H1 (cell line): Measurements from ENCODE around the gene TERC. TPM values are rescaled to one million over a fixed set of nuclear protein-coding genes. Genes with fewer than 3 reads are reported as not detected.

Source experiments
- ASH2L ChIP-seq: fragments of 200-600, 300-600 bp; sonication (generic); IDR thresholded peaks from one replicate; pipeline ENCODE4 v1.7.1; 2017; ENCODE audit warnings: low read length
- BACH1 ChIP-seq: IDR thresholded peaks from 2 replicates; pipeline ENCODE4 v1.6.1; 2012; ENCODE audit warnings: low read length, improper control_type of control experiment
- BRCA1 ChIP-seq: IDR thresholded peaks from 2 replicates; pipeline ENCODE4 v1.6.1; 2012; ENCODE audit warnings: low read depth, low read length, improper control_type of control experiment
- CTBP2 ChIP-seq: IDR thresholded peaks from 2 replicates; pipeline ENCODE4 v1.7.0; 2011; ENCODE audit warnings: borderline replicate concordance, mild to moderate bottlenecking, moderate library complexity, mixed read lengths, low read length; ENCODE audit not compliant: insufficient read depth, insufficient read length
- EGR1 ChIP-seq: IDR thresholded peaks from 2 replicates; pipeline ENCODE4 v1.6.1; 2011; ENCODE audit warnings: low read depth, low read length, borderline replicate concordance
- EP300 ChIP-seq, 2 experiments: IDR thresholded peaks; 1 replicate in 1 of 2; 2 replicates in 1 of 2; pipeline ENCODE4 v1.6.1; 2011 to 2012; ENCODE audit warnings: low read depth in 2 of 2, low read length in 2 of 2, mild to moderate bottlenecking in 2 of 2, borderline replicate concordance in 1 of 2, inconsistent platforms in 1 of 2, moderate library complexity in 1 of 2
- GABPA ChIP-seq: IDR thresholded peaks from 2 replicates; pipeline ENCODE4 v1.6.1; 2011; ENCODE audit warnings: mild to moderate bottlenecking, low read length, moderate library complexity, borderline replicate concordance; ENCODE audit not compliant: insufficient read depth
- HDAC2 ChIP-seq, 2 experiments: fragments of 300-600 bp in 1 of 2; sonication (generic) in 1 of 2; IDR thresholded peaks; 2 replicates each; pipeline ENCODE4 v1.6.1; 2011 to 2012; ENCODE audit warnings: low read depth in 2 of 2, low read length in 2 of 2, mild to moderate bottlenecking in 2 of 2, moderate library complexity in 2 of 2, borderline replicate concordance in 1 of 2, inconsistent platforms in 1 of 2
- HDAC6 ChIP-seq: IDR thresholded peaks from one replicate; pipeline ENCODE4 v1.7.1; 2012; ENCODE audit warnings: low read depth, mild to moderate bottlenecking, inconsistent platforms, low read length, moderate library complexity
- JUND ChIP-seq: IDR thresholded peaks from 2 replicates; pipeline ENCODE4 v1.6.1; 2011; ENCODE audit warnings: mild to moderate bottlenecking, improper control_type of control experiment, low read length
- POLR2AphosphoS5 ChIP-seq: IDR thresholded peaks from 2 replicates; pipeline ENCODE4 v1.6.1; 2011; ENCODE audit warnings: low read depth, low read length
- RBBP5 ChIP-seq: IDR thresholded peaks from 2 replicates; pipeline ENCODE4 v1.7.1; 2012; ENCODE audit warnings: low read depth, mild to moderate bottlenecking, inconsistent platforms, low read length, moderate library complexity, borderline replicate concordance
- RFX5 ChIP-seq: IDR thresholded peaks from 2 replicates; pipeline ENCODE4 v1.6.1; 2011; ENCODE audit warnings: low read depth, low read length, improper control_type of control experiment, borderline replicate concordance
- RXRA ChIP-seq: IDR thresholded peaks from 2 replicates; pipeline ENCODE4 v1.6.1; 2011; ENCODE audit warnings: low read depth, mild to moderate bottlenecking, low read length, moderate library complexity; ENCODE audit not compliant: insufficient read depth
- SIN3A ChIP-seq, 2 experiments: IDR thresholded peaks in 1 of 2; conservative IDR thresholded peaks in 1 of 2; 2 replicates each; pipeline ENCODE4 v1.6.1; 2011 to 2012; ENCODE audit warnings: low read length in 2 of 2, improper control_type of control experiment in 1 of 2, low read depth in 1 of 2, mild to moderate bottlenecking in 1 of 2
- SP2 ChIP-seq: IDR thresholded peaks from 2 replicates; pipeline ENCODE4 v1.6.1; 2012; ENCODE audit warnings: mild to moderate bottlenecking, low read length, inconsistent platforms
- SP4 ChIP-seq: IDR thresholded peaks from 2 replicates; pipeline ENCODE4 v1.6.1; 2012; ENCODE audit warnings: low read length, inconsistent platforms
- TAF7 ChIP-seq: optimal IDR thresholded peaks from 2 replicates; pipeline ENCODE3; 2011; ENCODE audit warnings: low read depth, mild to moderate bottlenecking, inconsistent platforms, low read length, moderate library complexity, borderline replicate concordance
- TBP ChIP-seq: IDR thresholded peaks from 2 replicates; pipeline ENCODE4 v1.6.1; 2011; ENCODE audit warnings: low read depth, low read length, improper control_type of control experiment
- TEAD4 ChIP-seq: IDR thresholded peaks from 2 replicates; pipeline ENCODE4 v1.6.1; 2012; ENCODE audit warnings: low read depth, low read length, inconsistent platforms, mixed read lengths
- USF2 ChIP-seq: IDR thresholded peaks from 2 replicates; pipeline ENCODE4 v1.6.1; 2011; ENCODE audit warnings: low read length, improper control_type of control experiment
- YY1 ChIP-seq: IDR thresholded peaks from 2 replicates; pipeline ENCODE4 v1.6.1; 2011; ENCODE audit warnings: low read depth, mild to moderate bottlenecking, low read length
- ZNF274 ChIP-seq: IDR thresholded peaks from 2 replicates; pipeline ENCODE4 v1.7.0; 2012; ENCODE audit warnings: low read length, borderline replicate concordance; ENCODE audit errors: extremely low read depth
- polyA plus RNA-seq, 7 experiments: library from polyadenylated mRNA; depleted of rRNA in 3 of 7; stranded (reverse) in 5 of 7; unstranded in 2 of 7; fragments of >200 nt in 5 of 7; fragments of 200-250 nt in 2 of 7; gene quantifications; 1 replicate in 5 of 7; 2 replicates in 1 of 7; 4 replicates in 1 of 7; pipeline versions ENCODE4 v1.2.1 to v1.2.3, GENCODE V29; 2011 to 2013; ENCODE audit warnings: missing spikeins in 2 of 7, mixed read lengths in 2 of 7
- total RNA-seq: library from RNA; stranded (reverse); fragmentation: NEBNext Ultra II Directional; extraction: Animal tissue kit (Norgen Biotek cat#: 25700); gene quantifications from 2 replicates; pipeline ENCODE4 v1.2.1, GENCODE V29; 2021

The TERC gene
- total and polyA plus RNA-seq, 2 of the 8 experiments (the other 6 are each of a cell fraction or from before 2014, with no cell fraction given): 2.3 to 17.0 TPM

GRCh38 chr3:169812332-169813235, 47.7 kb upstream of the TERC start, which contains the start of the genes LRRC34 and LRRIQ4 (continued):
- no peak for TF ChIP-seq USF2
- no peak for TF ChIP-seq BRCA1
- no peak for TF ChIP-seq RXRA
- TF ChIP-seq TEAD4: no peak
- TF ChIP-seq EP300 (IDR thresholded peaks at IDR 0.05; ENCODE audit: borderline replicate concordance in 1 of 2, low read depth in 2 of 2, low read length in 2 of 2): no peak
- TF ChIP-seq HDAC6: no peak
- TF ChIP-seq POLR2AphosphoS5: peak; percentile 23; the same call in 1 of the 2 replicates
- no peak for TF ChIP-seq RBBP5
- no peak for TF ChIP-seq JUND
- TF ChIP-seq YY1: no peak
- no peak for TF ChIP-seq RFX5
- no peak for TF ChIP-seq CTBP2
- no peak for TF ChIP-seq BACH1
- TF ChIP-seq ASH2L: peak; percentile 64
- TF ChIP-seq TBP: peak; percentile 54
- TF ChIP-seq SP2: no peak
- TF ChIP-seq ZNF274: no peak
- no peak for TF ChIP-seq EGR1
- no peak for TF ChIP-seq SP4
- TF ChIP-seq GABPA: no peak
- TF ChIP-seq SIN3A (conservative IDR thresholded peaks at IDR 0.05 in 1 of 2, IDR thresholded peaks at IDR 0.05 in 1 of 2; ENCODE audit: low read depth in 1 of 2, low read length in 2 of 2): peak in 1 of 2 experiments; percentile 71; a peak in 2 of 4 replicates
- no peak for TF ChIP-seq TAF7
- no peak for TF ChIP-seq HDAC2 (IDR thresholded peaks at IDR 0.05; ENCODE audit: borderline replicate concordance in 1 of 2, low read depth in 2 of 2, low read length in 2 of 2)
